Activated CD8-positive, alpha-beta memory T cell treated with anti-CD3 and anti-CD28 coated beads, Interleukin-2, amount 10 ng/mL, durations not matched to agents 7 days and 5 days (primary cell): ENCODE data around the gene COL6A1. TPM values are rescaled to one million over a fixed set of nuclear protein-coding genes. Genes with fewer than 3 reads are reported as not detected.
A peak's percentile ranks its signal among the peaks of the same experiment; 100 is the strongest.

Experiments used
- ATAC-seq: fragments of 150-1000 bp; cut with Tn5 transposase; one replicate; pipeline ENCODE4 v1.10.0; 2021; ENCODE audit warnings: moderate library complexity
- CTCF ChIA-PET: fragments of 350-600 bp; sonication (Branson Sonifier 250); formaldehyde crosslinking; loops from one replicate; lab custom pipeline; 2021; ENCODE audit warnings: antibody characterized with exemption; lab: Charles Lee
- DNase-seq: peaks from one replicate; pipeline ENCODE4 v3.0.0-alpha.2; 2020
- H3K27ac Mint-ChIP-seq: one replicate; pipeline ENCODE4 v1.8.0; 2021; ENCODE audit warnings: mild to moderate bottlenecking, mixed read lengths
- H3K27me3 Mint-ChIP-seq: one replicate; pipeline ENCODE4 v1.8.0; 2021; ENCODE audit warnings: mixed read lengths
- H3K36me3 Mint-ChIP-seq: one replicate; pipeline ENCODE4 v1.8.0; 2021; ENCODE audit warnings: mild to moderate bottlenecking, mixed read lengths
- H3K4me1 Mint-ChIP-seq: one replicate; pipeline ENCODE4 v1.8.0; 2021; ENCODE audit warnings: mixed read lengths
- H3K4me3 Mint-ChIP-seq: one replicate; pipeline ENCODE4 v1.8.0; 2021; ENCODE audit warnings: mild to moderate bottlenecking, moderate library complexity, mixed read lengths
- H3K9me3 Mint-ChIP-seq: one replicate; pipeline ENCODE4 v1.8.0; 2022; ENCODE audit warnings: low read depth, mixed read lengths
- total RNA-seq, 2 experiments: library from RNA; stranded (reverse); gene quantifications; one replicate each; pipeline ENCODE4 v1.2.3, GENCODE V29; 2021

Gene COL6A1, protein sequence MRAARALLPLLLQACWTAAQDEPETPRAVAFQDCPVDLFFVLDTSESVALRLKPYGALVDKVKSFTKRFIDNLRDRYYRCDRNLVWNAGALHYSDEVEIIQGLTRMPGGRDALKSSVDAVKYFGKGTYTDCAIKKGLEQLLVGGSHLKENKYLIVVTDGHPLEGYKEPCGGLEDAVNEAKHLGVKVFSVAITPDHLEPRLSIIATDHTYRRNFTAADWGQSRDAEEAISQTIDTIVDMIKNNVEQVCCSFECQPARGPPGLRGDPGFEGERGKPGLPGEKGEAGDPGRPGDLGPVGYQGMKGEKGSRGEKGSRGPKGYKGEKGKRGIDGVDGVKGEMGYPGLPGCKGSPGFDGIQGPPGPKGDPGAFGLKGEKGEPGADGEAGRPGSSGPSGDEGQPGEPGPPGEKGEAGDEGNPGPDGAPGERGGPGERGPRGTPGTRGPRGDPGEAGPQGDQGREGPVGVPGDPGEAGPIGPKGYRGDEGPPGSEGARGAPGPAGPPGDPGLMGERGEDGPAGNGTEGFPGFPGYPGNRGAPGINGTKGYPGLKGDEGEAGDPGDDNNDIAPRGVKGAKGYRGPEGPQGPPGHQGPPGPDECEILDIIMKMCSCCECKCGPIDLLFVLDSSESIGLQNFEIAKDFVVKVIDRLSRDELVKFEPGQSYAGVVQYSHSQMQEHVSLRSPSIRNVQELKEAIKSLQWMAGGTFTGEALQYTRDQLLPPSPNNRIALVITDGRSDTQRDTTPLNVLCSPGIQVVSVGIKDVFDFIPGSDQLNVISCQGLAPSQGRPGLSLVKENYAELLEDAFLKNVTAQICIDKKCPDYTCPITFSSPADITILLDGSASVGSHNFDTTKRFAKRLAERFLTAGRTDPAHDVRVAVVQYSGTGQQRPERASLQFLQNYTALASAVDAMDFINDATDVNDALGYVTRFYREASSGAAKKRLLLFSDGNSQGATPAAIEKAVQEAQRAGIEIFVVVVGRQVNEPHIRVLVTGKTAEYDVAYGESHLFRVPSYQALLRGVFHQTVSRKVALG
- 1 to 10 TPM in 1 of 2 experiments, under 1 TPM in 1; 0.12 to 5.4 TPM for total RNA-seq

DNA sequence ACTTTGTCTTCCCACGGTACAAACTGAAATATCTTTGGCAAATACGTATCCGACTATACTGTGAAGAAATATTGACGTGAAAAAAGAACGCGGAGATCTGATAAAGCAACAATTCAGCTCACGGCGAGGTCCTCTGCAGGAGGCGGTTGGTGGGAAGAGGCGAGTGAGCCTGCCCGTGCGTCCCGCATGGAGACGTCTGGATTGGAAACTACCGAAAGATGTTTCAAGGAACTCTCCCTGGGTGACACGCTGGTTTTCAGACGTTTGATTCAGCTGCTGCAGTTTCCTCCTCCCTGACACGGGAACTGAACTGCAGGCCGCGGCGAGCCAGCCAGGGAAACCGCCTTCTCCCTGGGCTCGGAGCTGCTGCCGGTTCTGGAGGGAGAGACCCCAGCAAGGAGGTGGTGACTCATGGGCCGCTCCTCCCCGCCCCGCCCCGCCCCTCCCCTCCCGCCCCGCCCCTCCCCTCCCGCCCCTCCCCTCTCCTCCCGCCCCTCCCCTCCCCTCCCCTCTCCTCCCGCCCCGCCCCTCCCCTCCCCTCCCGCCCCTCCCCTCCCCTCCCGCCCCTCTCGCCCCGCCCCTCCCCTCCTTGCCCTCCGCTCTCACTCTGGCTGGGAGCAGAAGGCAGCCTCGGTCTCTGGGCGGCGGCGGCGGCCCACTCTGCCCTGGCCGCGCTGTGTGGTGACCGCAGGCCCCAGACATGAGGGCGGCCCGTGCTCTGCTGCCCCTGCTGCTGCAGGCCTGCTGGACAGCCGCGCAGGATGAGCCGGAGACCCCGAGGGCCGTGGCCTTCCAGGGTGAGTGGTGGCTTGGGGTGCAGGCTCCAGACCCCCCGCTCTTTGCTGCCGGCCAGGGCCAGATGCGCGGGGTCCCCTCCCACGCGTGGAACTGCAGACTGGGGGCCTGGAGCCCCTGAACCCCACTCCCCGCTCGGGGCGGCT lies at the start of gene COL6A1:
COL6A1 (plus strand) TSS at position 620 of the 941 bp plus-strand sequence; CDS start at position 701, 81 bp downstream.
- H3K36me3 Mint-ChIP-seq = no peaks in the 10 kb centered on the region
- H3K27me3 Mint-ChIP-seq = peaks cover 12% of the 10 kb centered on the region
- peaks cover 8% of the 10 kb centered on the region for H3K4me1 Mint-ChIP-seq
- ATAC-seq (peak; percentile 59), DNase-seq (peak; percentile 58)
- CTCF ChIA-PET = interaction anchor here (1.6 kb wide), 1 partner anchor 162 kb away, joined by 3 read pairs; no protein-coding TSS in a partner anchor
- H3K9me3 Mint-ChIP-seq = no peaks in the 10 kb centered on the region
- no peak within 1 kb of the TSS for H3K27ac Mint-ChIP-seq
- no peak within 1 kb of the TSS for H3K4me3 Mint-ChIP-seq

DNA sequence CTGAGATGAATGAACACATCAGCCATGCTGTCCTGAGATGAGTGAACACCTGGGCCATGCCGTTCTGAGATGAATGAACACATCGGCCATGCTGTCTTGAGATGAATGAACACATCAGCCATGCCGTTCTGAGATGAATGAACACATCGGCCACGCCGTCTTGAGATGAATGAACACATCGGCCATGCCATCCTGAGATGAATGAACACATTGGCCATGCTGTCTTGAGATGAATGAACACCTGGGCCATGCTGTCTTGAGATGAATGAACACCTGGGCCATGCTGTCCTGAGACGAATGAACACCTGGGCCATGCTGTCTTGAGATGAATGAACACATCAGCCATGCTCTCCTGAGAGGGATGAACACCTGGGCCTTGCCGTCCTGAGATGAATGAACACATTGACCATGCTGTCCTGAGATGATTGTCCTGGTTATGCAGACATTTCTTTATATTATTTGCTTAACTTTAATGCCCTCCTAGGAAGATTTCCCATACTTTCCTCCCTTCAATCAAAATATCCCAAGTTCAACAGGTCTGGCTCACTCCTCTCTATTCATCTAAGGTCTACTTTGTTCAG lies 48.6 kb upstream of the COL6A1 start:
- no peak for DNase-seq
- Mint-ChIP-seq H3K4me1 (peaks cover 5% of the 10 kb centered on the region), H3K27ac (no peak overlapping the region)

DNA sequence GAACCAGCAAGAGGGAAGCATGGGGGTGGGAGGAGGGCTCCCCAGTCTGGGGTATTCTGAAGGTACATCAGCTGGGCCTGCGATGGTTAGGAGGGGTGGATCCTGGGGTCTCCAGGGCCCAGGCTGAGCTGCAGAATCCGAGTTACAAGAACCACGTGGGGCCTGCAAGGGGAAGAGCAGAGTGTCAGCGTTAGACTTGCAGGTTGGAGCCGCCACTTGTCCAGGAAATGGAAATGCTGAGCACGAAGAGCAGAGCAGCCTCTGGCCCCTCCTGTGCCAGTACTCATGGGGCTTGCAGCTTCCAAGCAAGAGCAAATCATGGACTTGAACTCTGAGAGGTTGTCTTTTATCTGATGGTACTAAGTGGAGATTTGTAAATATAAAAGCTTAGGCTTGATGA lies 47.5 kb upstream of the COL6A1 start:
- peaks cover 3% of the 10 kb centered on the region for H3K27me3 Mint-ChIP-seq
- DNase-seq (no peak), ATAC-seq (no peak)
- H3K27ac Mint-ChIP-seq = no peak overlapping the region
- no peaks in the 10 kb centered on the region for H3K36me3 Mint-ChIP-seq
- H3K4me3 Mint-ChIP-seq = no peak overlapping the region
- CTCF ChIA-PET = no interaction called here
- H3K9me3 Mint-ChIP-seq = peaks cover 5% of the 10 kb centered on the region
- H3K4me1 Mint-ChIP-seq = peaks cover 5% of the 10 kb centered on the region

More for the DNA sequence above, 48.6 kb upstream of the COL6A1 start:
- Mint-ChIP-seq H3K9me3 (peaks cover 5% of the 10 kb centered on the region), H3K27me3 (peaks cover 3% of the 10 kb centered on the region), H3K36me3 (no peaks in the 10 kb centered on the region), H3K4me3 (no peak overlapping the region)
- no peak for ATAC-seq
- CTCF ChIA-PET = no interaction called here

DNA sequence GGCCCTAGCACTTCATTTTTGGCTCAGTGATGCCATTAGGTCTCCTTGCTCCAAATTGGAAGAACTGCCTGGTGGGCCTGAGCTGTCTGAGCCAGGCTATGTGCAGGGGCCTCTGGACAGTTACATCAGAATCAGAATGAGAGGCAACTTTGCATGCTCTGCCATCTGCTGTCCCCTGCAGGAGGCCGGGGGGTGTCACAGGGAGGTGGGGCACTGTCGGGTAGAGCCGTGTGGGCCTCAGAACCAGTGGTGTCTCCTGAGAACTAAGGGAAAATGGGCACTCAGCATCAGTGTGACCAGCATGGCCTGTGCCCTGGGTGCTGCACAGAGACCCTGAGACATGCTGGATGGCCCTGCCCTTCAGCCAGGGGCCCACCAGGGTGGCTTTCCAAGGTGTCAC lies 47.0 kb upstream of the COL6A1 start:
- H3K36me3 Mint-ChIP-seq = no peaks in the 10 kb centered on the region
- no peak overlapping the region for H3K4me3 Mint-ChIP-seq
- CTCF ChIA-PET = no interaction called here
- H3K4me1 Mint-ChIP-seq = peaks cover 5% of the 10 kb centered on the region
- ATAC-seq (no peak), DNase-seq (no peak)
- no peak overlapping the region for H3K27ac Mint-ChIP-seq
- H3K27me3 Mint-ChIP-seq = peaks cover 3% of the 10 kb centered on the region
- peaks cover 5% of the 10 kb centered on the region for H3K9me3 Mint-ChIP-seq

DNA sequence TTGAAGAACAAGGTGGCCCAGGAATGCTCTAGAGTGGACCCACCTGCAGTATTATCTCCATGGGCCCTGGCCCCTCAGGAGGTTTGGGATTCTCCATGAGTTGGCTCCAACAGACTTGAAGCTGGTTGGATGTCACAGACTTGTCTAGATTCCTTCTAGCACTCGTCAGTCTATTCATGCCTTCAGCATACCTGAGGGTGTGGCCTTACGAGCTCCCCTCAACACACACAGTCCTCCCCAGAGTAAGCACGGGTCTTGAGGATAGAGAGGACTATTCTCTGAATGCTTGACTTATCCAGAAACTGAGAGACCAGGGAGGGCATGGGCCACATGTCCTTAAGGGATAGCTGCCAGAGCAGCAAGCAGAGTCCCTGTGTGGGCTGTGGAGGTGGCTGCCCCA lies 45.9 kb upstream of the COL6A1 start:
- ATAC-seq = no peak
- H3K4me3 Mint-ChIP-seq = no peak overlapping the region
- CTCF ChIA-PET = no interaction called here
- peaks cover 5% of the 10 kb centered on the region for H3K4me1 Mint-ChIP-seq
- H3K36me3 Mint-ChIP-seq = no peaks in the 10 kb centered on the region
- H3K9me3 Mint-ChIP-seq = peaks cover 5% of the 10 kb centered on the region
- no peak for DNase-seq
- no peak overlapping the region for H3K27ac Mint-ChIP-seq
- H3K27me3 Mint-ChIP-seq = peaks cover 3% of the 10 kb centered on the region

DNA sequence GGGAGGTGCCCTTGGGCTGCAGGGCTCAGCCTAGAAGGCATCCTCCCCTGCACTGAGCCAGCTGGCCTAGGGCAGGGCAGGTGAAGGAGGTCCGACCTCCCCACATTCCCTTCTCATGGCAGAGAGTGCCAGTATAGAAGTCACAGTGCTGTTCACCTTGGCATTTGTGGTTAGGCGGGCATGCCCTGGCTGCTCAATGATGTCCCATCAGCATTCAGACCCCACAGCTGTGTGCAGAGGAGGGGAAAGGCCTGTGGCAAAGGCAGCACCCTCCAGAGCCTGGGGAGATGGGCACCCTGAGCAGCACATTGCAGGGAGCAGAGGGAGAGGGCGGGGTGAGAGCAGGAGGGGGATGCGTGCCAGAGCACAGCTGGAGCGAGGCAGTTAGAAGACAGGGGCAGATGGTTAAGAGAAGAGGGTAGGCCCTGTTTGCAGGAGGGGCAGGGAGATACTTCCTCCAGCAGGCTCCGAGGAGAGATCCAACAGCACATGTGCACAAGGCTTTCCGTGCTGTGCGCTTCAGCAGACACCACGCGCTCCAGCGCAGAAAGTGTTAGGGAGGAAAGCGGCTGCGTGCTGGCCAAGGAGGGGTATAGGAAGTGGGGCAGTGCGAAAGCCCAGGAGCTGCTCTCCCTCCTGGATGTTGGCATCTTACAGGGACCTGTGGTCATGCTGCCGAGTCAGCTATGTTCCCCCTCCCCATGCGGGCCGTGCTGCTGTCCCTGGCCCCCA lies 43.7 kb upstream of the COL6A1 start:
- CTCF ChIA-PET = no interaction called here
- H3K27ac Mint-ChIP-seq = no peak overlapping the region
- no peak overlapping the region for H3K4me3 Mint-ChIP-seq
- ATAC-seq (no peak), DNase-seq (no peak)
- no peaks in the 10 kb centered on the region for H3K27me3 Mint-ChIP-seq
- H3K9me3 Mint-ChIP-seq = peaks cover 3% of the 10 kb centered on the region
- H3K36me3 Mint-ChIP-seq = no peaks in the 10 kb centered on the region
- peaks cover 5% of the 10 kb centered on the region for H3K4me1 Mint-ChIP-seq

DNA sequence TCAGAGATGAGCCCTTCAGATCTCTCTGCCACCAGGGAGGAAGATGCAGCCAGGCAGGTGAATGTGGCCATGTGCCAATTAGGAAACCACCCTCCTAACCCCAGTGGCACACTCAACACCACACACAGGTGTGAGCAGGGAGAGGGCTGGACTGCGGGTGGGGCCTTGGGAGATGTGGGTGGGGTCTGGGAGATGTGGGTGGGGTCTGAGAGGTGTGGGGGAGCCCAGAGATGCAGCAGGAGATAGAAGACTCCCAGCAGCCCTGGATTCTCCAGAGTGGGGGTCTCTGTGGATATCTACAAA lies 43.2 kb upstream of the COL6A1 start:
- Mint-ChIP-seq H3K4me1 (no peaks in the 10 kb centered on the region), H3K9me3 (no peaks in the 10 kb centered on the region), H3K27me3 (no peaks in the 10 kb centered on the region), H3K4me3 (no peak overlapping the region), H3K36me3 (no peaks in the 10 kb centered on the region), H3K27ac (no peak overlapping the region)
- CTCF ChIA-PET = no interaction called here
- no peak for DNase-seq
- no peak for ATAC-seq

DNA sequence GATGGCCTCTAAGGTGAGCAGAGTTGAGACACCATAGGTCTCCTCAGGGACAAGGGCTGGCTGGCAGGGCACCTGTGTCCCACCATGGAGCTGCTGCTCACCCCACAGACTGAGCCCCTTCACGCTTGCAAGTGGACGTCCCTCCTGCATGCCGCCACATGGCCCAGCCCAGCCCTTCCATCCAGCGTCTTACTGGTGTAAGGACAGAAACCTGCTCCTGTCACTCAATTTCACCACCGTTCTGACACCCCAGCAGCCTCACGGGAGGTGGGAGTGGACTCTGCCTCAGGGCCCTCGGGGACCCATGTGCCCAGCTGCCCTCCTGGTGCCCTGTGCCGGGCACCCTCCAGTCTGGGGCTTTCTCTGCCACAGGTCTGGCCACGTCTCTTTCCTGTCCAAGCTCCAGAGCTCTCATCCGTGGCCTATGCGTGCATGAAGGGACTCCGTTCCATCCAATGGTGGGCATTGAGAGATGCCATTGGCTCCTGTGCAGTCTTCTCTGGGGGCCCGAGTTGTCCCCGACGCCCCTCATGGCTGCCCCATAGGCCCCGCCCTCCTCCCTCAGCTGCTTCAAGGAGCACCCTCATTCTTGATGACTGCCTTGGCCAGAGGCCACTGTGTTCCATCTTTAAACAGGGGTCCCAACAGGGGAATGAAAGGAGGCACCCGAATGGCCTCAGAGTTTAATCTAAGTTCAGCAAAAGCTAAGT lies 42.6 kb upstream of the COL6A1 start:
- DNase-seq (no peak), ATAC-seq (no peak)
- Mint-ChIP-seq H3K4me3 (no peak overlapping the region), H3K27ac (no peak overlapping the region), H3K27me3 (no peaks in the 10 kb centered on the region), H3K4me1 (no peaks in the 10 kb centered on the region), H3K9me3 (no peaks in the 10 kb centered on the region), H3K36me3 (no peaks in the 10 kb centered on the region)
- CTCF ChIA-PET = no interaction called here

DNA sequence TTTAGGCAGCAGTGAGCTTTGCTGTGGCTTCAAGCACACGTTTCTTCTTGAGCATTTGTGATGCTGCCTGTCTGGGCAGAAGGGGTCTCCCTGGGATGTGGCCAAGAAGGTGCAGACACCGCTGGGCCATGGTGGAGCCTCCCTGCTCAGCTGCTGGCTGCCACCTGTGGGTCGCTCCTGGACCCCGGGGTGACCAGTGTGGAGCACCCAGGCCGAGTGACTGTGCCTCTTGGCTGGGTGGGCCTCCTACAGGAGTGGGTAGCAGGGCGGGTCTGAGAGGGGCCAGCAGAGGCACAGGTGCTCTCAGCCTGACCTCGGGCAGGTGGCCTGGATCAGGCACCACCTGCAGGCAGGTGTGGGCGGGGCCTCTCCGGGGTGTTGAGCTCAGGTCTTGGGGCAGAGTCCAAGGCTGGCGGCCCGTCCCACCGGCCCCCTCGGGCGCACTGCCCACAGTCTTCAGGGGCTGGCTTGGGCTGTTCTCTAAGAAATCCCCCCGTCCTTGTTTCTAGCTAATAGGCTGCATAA lies 42.0 kb upstream of the COL6A1 start:
- Mint-ChIP-seq H3K27ac (no peak overlapping the region), H3K4me3 (no peak overlapping the region), H3K9me3 (no peaks in the 10 kb centered on the region), H3K27me3 (no peaks in the 10 kb centered on the region), H3K36me3 (no peaks in the 10 kb centered on the region), H3K4me1 (no peaks in the 10 kb centered on the region)
- CTCF ChIA-PET = no interaction called here
- no peak for ATAC-seq
- DNase-seq = no peak

DNA sequence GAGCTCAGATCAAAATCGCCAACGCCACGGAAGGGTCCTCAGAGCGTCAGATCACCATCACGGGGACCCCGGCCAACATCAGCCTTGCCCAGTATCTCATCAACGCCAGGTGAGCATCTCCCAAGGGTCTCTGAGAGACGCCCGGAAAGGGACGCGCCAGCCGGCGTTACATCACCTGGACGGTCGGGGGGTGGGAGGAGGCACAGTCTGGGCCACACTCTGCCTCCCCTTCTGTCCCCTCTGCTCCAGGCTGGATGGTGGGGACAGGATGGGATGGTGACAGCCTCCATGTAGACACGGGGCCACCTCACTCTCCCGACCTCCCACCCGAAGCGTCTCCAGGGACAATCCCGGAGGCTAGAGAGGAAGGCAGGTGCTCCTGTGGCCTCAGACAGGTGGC lies 41.5 kb upstream of the COL6A1 start:
- H3K36me3 Mint-ChIP-seq = no peaks in the 10 kb centered on the region
- H3K4me3 Mint-ChIP-seq = no peak overlapping the region
- no peak overlapping the region for H3K27ac Mint-ChIP-seq
- ATAC-seq (no peak), DNase-seq (no peak)
- CTCF ChIA-PET = no interaction called here
- H3K9me3 Mint-ChIP-seq = no peaks in the 10 kb centered on the region
- H3K27me3 Mint-ChIP-seq = no peaks in the 10 kb centered on the region
- no peaks in the 10 kb centered on the region for H3K4me1 Mint-ChIP-seq

DNA sequence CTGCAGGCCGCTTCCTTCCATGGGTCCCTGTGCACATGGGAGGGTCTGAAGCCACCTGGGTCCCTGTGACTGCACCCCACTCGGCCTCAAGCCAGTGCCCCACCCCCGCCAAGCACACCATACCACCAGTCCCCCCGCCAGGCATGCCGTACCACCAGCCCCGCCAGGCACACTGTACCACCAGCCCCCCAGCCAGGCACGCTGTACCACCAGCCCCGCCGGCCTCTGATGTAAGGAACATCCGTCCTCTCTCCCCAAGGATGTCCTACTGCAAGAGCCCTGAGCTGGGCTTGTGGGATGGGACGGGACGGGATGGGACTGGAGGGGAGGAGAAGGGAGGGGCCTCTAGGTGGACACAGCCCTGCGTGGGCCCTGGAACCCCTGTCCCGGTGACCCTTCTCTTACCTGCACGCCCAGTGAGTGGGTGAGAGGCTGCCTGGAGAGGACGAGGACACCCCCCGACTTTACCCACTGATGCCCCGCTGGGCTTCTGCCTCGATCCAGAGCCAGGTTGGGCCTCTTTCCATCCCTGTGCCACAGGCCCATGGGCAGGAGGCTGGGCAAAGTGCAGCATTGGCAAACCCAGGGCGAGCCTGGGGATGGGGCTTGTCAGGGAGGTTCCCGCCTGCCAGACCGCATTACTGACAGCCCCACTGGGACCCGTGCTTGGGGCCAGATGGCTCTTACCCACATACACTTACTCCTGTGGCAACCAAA lies 40.8 kb upstream of the COL6A1 start:
- Mint-ChIP-seq H3K9me3 (no peaks in the 10 kb centered on the region), H3K27me3 (no peaks in the 10 kb centered on the region), H3K27ac (no peak overlapping the region), H3K4me1 (no peaks in the 10 kb centered on the region), H3K4me3 (no peak overlapping the region), H3K36me3 (no peaks in the 10 kb centered on the region)
- DNase-seq (no peak), ATAC-seq (no peak)
- CTCF ChIA-PET = no interaction called here
